ENCODE results near the gene NFIA. TPM values are rescaled to one million over a fixed set of nuclear protein-coding genes. Genes with fewer than 3 reads are reported as not detected.

Gene NFIA
- total and polyA plus RNA-seq, 9 of the 15 experiments (the other 6 are each of a cell fraction or from before 2014, with no cell fraction given) = 5.3 to 24.9 (median 9.8) TPM

DNA sequence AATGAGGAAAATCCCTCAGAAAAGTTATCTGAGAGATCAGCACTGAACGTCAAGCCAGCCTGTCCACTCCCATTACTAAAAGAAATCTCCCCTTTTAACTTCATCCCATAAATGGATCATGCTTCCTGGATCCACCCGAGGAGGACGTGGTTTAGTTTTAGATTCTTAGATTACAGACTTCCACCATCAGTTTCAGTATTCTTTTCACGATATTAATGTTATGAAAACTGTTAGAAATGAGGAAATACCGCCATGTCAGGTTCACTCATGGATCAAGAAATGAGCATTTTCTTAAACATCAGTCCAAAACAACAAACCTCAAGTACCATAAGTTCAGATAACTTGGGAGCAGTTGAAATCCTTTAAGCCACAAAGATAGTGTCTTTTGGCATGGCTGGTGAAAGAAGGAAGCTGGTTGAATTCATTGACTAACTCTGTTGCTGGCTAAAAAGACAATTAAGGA is 49.8 kb downstream of the NFIA start (continued):
- TF ChIP-seq, protein P1, sequence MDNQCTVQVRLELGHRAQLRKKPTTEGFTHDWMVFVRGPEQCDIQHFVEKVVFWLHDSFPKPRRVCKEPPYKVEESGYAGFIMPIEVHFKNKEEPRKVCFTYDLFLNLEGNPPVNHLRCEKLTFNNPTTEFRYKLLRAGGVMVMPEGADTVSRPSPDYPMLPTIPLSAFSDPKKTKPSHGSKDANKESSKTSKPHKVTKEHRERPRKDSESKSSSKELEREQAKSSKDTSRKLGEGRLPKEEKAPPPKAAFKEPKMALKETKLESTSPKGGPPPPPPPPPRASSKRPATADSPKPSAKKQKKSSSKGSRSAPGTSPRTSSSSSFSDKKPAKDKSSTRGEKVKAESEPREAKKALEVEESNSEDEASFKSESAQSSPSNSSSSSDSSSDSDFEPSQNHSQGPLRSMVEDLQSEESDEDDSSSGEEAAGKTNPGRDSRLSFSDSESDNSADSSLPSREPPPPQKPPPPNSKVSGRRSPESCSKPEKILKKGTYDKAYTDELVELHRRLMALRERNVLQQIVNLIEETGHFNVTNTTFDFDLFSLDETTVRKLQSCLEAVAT (IDR thresholded peaks at IDR 0.05) = 0 out of 4 replicates have a peak, but pooled peaks of 1 of the 2 experiments have one; percentile 33

DNA sequence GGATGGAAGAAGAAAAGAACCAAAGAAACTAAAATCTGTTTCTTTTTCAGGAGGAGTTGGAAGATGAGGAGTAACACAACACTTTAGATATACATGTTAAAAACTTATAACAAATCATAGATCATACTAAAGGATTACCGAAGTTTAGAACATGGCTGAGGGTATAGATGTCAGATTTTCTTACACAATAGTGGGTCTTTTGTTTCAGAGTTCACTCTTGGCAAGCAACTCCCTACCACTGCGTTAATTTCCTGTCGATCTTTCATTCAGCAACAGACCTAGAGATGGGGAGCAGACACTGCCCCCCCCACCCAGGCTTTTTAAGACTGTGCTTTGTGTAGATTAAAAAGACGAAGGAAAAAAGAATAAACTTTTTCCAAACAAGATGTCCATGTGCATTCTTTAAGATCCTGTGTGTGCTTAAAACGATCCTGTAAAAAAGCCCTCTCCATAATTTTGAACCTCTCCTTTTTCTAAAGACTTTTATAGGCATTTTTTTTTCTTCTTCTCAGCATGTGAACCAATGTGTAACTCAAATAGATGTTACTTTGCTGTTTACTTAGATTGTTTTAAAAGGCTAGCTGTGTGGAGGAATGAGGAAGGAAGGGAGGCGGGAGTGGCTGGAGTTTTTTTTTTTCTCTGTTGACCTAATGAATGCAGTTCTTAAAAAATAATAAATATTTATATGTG is 50.4 kb downstream of the NFIA start:
- Histone ChIP-seq H3K27me3 (ENCODE audit: control insufficient read depth in 2 of 2, insufficient read depth in 2 of 2, low read length in 2 of 2) (no peaks in the 10 kb centered on the region), H3K4me3 (no peak overlapping the region), H3K9me3 (replicated peaks; ENCODE audit: control insufficient read depth, insufficient read depth, low read depth, low read length) (no peaks in the 10 kb centered on the region), H3K9me1 (ENCODE audit: control insufficient read depth, insufficient read depth, low read length) (no peaks in the 10 kb centered on the region), H4K20me1 (replicated peaks; ENCODE audit: control insufficient read depth, insufficient read depth, low read length) (no peaks in the 10 kb centered on the region), H2AFZ (ENCODE audit: low read depth, low read length) (peak overlapping the region; percentile 40; the same call in 1 of the 2 replicates), H3K79me2 (ENCODE audit: control insufficient read depth, insufficient read depth, low read length) (peaks cover 71% of the 10 kb centered on the region), H3K4me1 (replicated peaks in 1 of 2; ENCODE audit: control insufficient read depth in 2 of 2, insufficient read depth in 2 of 2, low read length in 2 of 2) (peaks cover 0 to 18% of the 10 kb centered on the region in 2 experiments; a peak in 3 of 5 replicates), H3K36me3 (ENCODE audit: control insufficient read depth, insufficient read depth, low read length) (peaks cover 10% of the 10 kb centered on the region; the same call in 1 of the 3 replicates), H3K27ac (ENCODE audit: extremely low read depth, low read depth, low read length) (peak overlapping the region; percentile 44; the same call in 1 of the 3 replicates), H3K9ac (ENCODE audit: insufficient read depth in 1 of 2, low read depth in 2 of 2, low read length in 2 of 2) (no peak overlapping the region), H3K4me2 (ENCODE audit: insufficient read depth, low read length) (peak overlapping the region; percentile 36; the same call in 1 of the 2 replicates)
- CTCF ChIA-PET (ENCODE audit: low intra/inter-chr PET ratio) = no interaction called here
- FAIRE-seq (peak; percentile 19), ATAC-seq (peak; percentile 43), DNase-seq (ENCODE audit: extremely low read depth in 1 of 4, low spot score in 3 of 4) (no peak)
- WGBS (ENCODE audit: insufficient coverage, low coverage, missing lambda C conversion rate) = 43% methylated on average over 6 of the region's 6 CpGs
- intact Hi-C loops (cut with micrococcal nuclease) (loop anchor here (5.0 kb wide), 1 partner anchor 155 kb away; no protein-coding TSS in a partner anchor), in situ Hi-C loops (cut with MboI) (no loop called here)
- TF ChIP-seq, protein P2, sequence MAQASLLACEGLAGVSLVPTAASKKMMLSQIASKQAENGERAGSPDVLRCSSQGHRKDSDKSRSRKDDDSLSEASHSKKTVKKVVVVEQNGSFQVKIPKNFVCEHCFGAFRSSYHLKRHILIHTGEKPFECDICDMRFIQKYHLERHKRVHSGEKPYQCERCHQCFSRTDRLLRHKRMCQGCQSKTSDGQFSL (CRISPR knock-in tag; IDR thresholded peaks at IDR 0.05) = no peak
- TF ChIP-seq, protein P2 (tag; IDR thresholded peaks at IDR 0.05) = peak in 1 of 2 experiments; percentile 48; a peak in 1 of 4 replicates
- no peak for TF ChIP-seq TFAM (CRISPR knock-in tag; conservative IDR thresholded peaks at IDR 0.05)
- TF ChIP-seq, protein P3, sequence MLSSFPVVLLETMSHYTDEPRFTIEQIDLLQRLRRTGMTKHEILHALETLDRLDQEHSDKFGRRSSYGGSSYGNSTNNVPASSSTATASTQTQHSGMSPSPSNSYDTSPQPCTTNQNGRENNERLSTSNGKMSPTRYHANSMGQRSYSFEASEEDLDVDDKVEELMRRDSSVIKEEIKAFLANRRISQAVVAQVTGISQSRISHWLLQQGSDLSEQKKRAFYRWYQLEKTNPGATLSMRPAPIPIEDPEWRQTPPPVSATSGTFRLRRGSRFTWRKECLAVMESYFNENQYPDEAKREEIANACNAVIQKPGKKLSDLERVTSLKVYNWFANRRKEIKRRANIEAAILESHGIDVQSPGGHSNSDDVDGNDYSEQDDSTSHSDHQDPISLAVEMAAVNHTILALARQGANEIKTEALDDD (IDR thresholded peaks at IDR 0.05) = 0 out of 2 replicates have a peak, but pooled peaks have one; percentile 8
- POLR2A ChIA-PET = interaction anchor here (1.4 kb wide), 1 partner anchor 8 kb away, joined by 5 read pairs; no protein-coding TSS in a partner anchor
- no TSS peak for BruUV-seq (replicated peaks)
